ENCODE data around the gene MIA2.
"Not testable (repeated sequence)": the region's sequence is repeated elsewhere in the genome, so short reads cannot be mapped to it uniquely, and the experiment has no call there.

MIA2 gene

DNA sequence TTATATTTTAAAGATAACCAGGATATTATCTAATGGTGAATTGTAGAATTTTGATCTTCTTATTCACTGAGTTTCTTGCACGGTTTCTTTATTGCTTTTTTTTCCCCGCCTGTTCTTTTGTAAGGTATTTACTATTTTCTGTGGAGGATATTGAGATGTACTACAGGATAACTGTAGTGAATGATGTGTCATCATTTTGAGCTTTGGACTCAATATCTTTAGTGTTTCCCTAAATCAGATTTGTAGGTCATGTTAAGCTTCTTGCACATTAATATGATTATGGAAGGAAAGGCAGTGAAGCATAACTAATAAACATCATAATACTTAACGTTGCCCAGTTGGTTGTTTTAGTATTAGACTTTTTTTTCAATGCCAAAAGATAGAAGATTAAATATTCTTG is 117.2 kb downstream of the MIA2 start:
- no peaks in the 10 kb centered on the region for H3K9me3 ChIP-seq (ENCODE audit: severe bottlenecking)
- H3K4me1 ChIP-seq (ENCODE audit: insufficient read depth, poor library complexity, severe bottlenecking), result no peaks in the 10 kb centered on the region
- ATAC-seq (ENCODE audit: low read depth), result no peak
- H3K36me3 ChIP-seq (ENCODE audit: low read depth), result peaks cover 34% of the 10 kb centered on the region
- TF ChIP-seq, protein P1, sequence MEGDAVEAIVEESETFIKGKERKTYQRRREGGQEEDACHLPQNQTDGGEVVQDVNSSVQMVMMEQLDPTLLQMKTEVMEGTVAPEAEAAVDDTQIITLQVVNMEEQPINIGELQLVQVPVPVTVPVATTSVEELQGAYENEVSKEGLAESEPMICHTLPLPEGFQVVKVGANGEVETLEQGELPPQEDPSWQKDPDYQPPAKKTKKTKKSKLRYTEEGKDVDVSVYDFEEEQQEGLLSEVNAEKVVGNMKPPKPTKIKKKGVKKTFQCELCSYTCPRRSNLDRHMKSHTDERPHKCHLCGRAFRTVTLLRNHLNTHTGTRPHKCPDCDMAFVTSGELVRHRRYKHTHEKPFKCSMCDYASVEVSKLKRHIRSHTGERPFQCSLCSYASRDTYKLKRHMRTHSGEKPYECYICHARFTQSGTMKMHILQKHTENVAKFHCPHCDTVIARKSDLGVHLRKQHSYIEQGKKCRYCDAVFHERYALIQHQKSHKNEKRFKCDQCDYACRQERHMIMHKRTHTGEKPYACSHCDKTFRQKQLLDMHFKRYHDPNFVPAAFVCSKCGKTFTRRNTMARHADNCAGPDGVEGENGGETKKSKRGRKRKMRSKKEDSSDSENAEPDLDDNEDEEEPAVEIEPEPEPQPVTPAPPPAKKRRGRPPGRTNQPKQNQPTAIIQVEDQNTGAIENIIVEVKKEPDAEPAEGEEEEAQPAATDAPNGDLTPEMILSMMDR (IDR thresholded peaks at IDR 0.05; ENCODE audit: poor library complexity, severe bottlenecking), result no peak
- no peak overlapping the region for H3K27ac ChIP-seq (ENCODE audit: poor library complexity, severe bottlenecking)
- DNase-seq (ENCODE audit: low spot score), result no peak
- H3K27me3 ChIP-seq (ENCODE audit: insufficient read depth, poor library complexity, severe bottlenecking), result no peaks in the 10 kb centered on the region
- no peak overlapping the region for H3K4me3 ChIP-seq (ENCODE audit: severe bottlenecking)

DNA sequence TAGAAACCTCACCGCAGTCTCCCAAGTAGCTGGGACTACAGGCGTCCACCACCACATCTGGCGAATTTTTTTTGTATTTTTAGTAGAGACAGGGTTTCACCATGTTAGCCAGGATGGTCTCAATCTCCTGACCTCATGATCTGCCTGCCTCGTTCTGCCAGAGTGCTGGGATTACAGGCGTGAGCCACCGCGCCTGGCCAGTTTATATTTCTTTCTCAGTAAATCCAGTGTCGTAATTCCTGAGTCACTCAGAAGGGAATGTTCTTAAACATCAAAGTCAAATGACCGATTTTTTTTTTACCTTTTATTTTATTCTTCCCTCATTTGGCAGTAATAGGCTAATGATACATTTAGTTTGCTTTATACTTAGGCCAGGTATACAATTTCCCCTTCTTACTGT is 118.0 kb downstream of the MIA2 start:
- no peaks in the 10 kb centered on the region for H3K9me3 ChIP-seq (ENCODE audit: severe bottlenecking)
- ATAC-seq (ENCODE audit: low read depth), result no peak
- H3K27ac ChIP-seq (ENCODE audit: poor library complexity, severe bottlenecking), result no peak overlapping the region
- H3K4me3 ChIP-seq (ENCODE audit: severe bottlenecking), result no peak overlapping the region
- DNase-seq (ENCODE audit: low spot score), result no peak
- H3K4me1 ChIP-seq (ENCODE audit: insufficient read depth, poor library complexity, severe bottlenecking), result no peaks in the 10 kb centered on the region
- H3K27me3 ChIP-seq (ENCODE audit: insufficient read depth, poor library complexity, severe bottlenecking), result no peaks in the 10 kb centered on the region
- peaks cover 29% of the 10 kb centered on the region for H3K36me3 ChIP-seq (ENCODE audit: low read depth)
- TF ChIP-seq, protein P1 (IDR thresholded peaks at IDR 0.05; ENCODE audit: poor library complexity, severe bottlenecking), result no peak

DNA sequence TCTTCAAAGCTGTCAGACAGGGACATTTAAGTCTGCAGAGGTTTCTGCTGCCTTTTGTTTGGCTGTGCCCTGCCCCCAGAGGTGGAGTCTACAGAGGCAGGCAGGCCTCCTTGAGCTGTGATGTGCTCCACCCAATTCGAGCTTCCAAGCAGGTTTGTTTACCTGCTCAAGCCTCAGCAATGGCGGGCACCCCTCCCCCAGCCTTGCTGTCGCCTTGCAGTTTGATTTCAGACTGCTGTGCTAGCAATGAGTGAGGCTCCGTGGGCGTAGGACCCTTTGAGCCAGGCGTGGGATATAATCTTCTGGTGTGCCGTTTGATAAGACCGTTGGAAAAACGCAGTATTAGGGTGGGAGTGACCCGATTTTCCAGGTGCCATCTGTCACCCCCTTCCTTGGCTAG is 125.4 kb downstream of the MIA2 start:
- H3K9me3 ChIP-seq (ENCODE audit: severe bottlenecking); H3K4me1 ChIP-seq (ENCODE audit: insufficient read depth, poor library complexity, severe bottlenecking); H3K27ac ChIP-seq (ENCODE audit: poor library complexity, severe bottlenecking); H3K4me3 ChIP-seq (ENCODE audit: severe bottlenecking); ATAC-seq (ENCODE audit: low read depth); H3K27me3 ChIP-seq (ENCODE audit: insufficient read depth, poor library complexity, severe bottlenecking); DNase-seq (ENCODE audit: low spot score); H3K36me3 ChIP-seq (ENCODE audit: low read depth): not testable (repeated sequence)

DNA sequence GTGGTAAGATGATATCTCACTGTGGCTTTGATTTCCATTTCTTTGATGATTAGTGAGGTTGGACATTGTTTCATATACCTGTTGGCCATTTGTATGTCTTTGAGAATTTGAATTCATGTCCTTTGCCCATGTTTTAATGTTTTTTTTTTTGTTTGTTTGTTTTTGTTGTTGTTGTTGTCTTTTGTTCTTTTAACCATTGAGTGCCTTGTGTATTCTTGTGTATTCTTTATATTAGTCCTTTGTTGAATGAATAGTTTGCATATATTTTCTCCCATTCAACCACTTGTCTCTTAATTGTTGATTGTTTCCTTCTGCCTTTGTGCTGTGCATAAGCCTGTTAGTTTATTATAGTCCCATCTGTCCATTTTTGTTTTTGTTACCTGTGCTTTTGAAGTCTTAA is 126.6 kb downstream of the MIA2 start:
- 0 out of 2 replicates have a peak, but pooled peaks cover 6% of the 10 kb centered on the region for H3K36me3 ChIP-seq (ENCODE audit: low read depth)
- no peaks in the 10 kb centered on the region for H3K4me1 ChIP-seq (ENCODE audit: insufficient read depth, poor library complexity, severe bottlenecking)
- DNase-seq (ENCODE audit: low spot score) (no peak), ATAC-seq (ENCODE audit: low read depth) (no peak)
- H3K9me3 ChIP-seq (ENCODE audit: severe bottlenecking), result peaks cover 10% of the 10 kb centered on the region
- no peak overlapping the region for H3K27ac ChIP-seq (ENCODE audit: poor library complexity, severe bottlenecking)
- H3K4me3 ChIP-seq (ENCODE audit: severe bottlenecking), result no peak overlapping the region
- H3K27me3 ChIP-seq (ENCODE audit: insufficient read depth, poor library complexity, severe bottlenecking), result no peaks in the 10 kb centered on the region
- TF ChIP-seq, protein P1 (IDR thresholded peaks at IDR 0.05; ENCODE audit: poor library complexity, severe bottlenecking), result no peak

DNA sequence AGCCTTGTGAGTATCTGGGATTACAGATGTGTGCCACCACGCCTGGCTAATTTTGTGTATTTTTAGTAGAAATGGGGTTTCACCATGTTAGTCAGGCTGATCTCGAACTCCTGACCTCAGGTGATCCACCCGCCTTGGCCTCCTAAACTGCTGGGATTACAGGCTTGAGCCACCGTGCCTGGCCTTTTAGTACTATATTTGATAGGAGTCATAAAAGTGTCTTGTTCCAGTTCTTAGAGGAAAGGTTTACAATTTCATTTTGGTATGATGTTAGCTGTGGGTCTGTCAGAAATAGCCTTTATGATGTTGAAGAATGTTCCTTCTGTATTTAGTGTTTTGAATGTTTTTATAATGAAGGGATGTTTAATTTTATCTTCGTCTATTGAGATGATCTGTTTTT is 127.8 kb downstream of the MIA2 start:
- DNase-seq (ENCODE audit: low spot score); H3K4me1 ChIP-seq (ENCODE audit: insufficient read depth, poor library complexity, severe bottlenecking); H3K9me3 ChIP-seq (ENCODE audit: severe bottlenecking); H3K27me3 ChIP-seq (ENCODE audit: insufficient read depth, poor library complexity, severe bottlenecking); H3K4me3 ChIP-seq (ENCODE audit: severe bottlenecking); ATAC-seq (ENCODE audit: low read depth); H3K27ac ChIP-seq (ENCODE audit: poor library complexity, severe bottlenecking); H3K36me3 ChIP-seq (ENCODE audit: low read depth): not testable (repeated sequence)

DNA sequence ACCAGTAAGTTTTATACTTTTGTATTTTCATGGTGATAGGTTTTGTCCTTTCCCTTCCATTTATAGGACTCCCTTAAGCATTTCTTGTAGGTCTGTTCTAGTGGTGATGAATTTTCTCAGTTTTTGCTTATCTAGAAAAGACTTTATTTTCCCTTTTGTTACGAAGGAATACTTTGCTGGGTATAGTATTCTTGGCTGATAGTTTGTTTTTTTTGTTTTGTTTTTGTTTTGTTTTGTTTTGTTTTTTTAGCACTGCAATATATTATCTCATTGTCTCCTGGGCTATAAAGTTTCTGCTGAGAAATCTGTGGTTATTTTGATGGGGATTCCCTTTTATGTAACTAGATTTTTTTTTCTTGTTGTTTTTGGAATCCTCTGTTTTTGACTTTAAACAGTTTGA is 130.8 kb downstream of the MIA2 start:
- Histone ChIP-seq H3K4me1 (ENCODE audit: insufficient read depth, poor library complexity, severe bottlenecking) (no peaks in the 10 kb centered on the region), H3K27ac (ENCODE audit: poor library complexity, severe bottlenecking) (no peak overlapping the region), H3K9me3 (ENCODE audit: severe bottlenecking) (peaks cover 10% of the 10 kb centered on the region), H3K36me3 (ENCODE audit: low read depth) (0 out of 2 replicates have a peak, but pooled peaks cover 6% of the 10 kb centered on the region), H3K27me3 (ENCODE audit: insufficient read depth, poor library complexity, severe bottlenecking) (no peaks in the 10 kb centered on the region), H3K4me3 (ENCODE audit: severe bottlenecking) (no peak overlapping the region)
- DNase-seq (ENCODE audit: low spot score) (no peak), ATAC-seq (ENCODE audit: low read depth) (no peak)
- TF ChIP-seq, protein P1 (IDR thresholded peaks at IDR 0.05; ENCODE audit: poor library complexity, severe bottlenecking), result no peak

Data from RWPE2 (cell line).